ENCODE data around the gene ZSCAN12. TPM values are rescaled to one million over a fixed set of nuclear protein-coding genes. Genes with fewer than 3 reads are reported as not detected.
A peak's percentile ranks its signal among the peaks of the same experiment; 100 is the strongest.
"Not testable (repeated sequence)": the region's sequence is repeated elsewhere in the genome, so short reads cannot be mapped to it uniquely, and the experiment has no call there.

The ZSCAN12 gene
- total RNA-seq, 1 experiment from 2014 or later: 4.7 TPM

- Mint-ChIP-seq H3K4me1 (ENCODE audit: low read depth, unreplicated experiment) (no peaks in the 10 kb centered on the region), H3K36me3 (ENCODE audit: insufficient read depth, unreplicated experiment) (peaks cover 6% of the 10 kb centered on the region), H3K27me3 (ENCODE audit: unreplicated experiment) (no peaks in the 10 kb centered on the region), H3K4me3 (ENCODE audit: low read depth, unreplicated experiment) (no peak overlapping the region), H3K27ac (ENCODE audit: unreplicated experiment) (no peak overlapping the region), H3K9me3 (ENCODE audit: low read depth, unreplicated experiment) (peaks cover 12% of the 10 kb centered on the region)
- intact Hi-C loops (cut with micrococcal nuclease; ENCODE audit: unreplicated experiment): no loop called here
- CTCF ChIA-PET: no interaction called here
- DNase-seq: no peak
- TF ChIP-seq CTCF (IDR thresholded peaks at IDR 0.05; ENCODE audit: unreplicated experiment): no peak
- no TSS peak for BruUV-seq (replicated peaks)
Measured at GRCh38 chr6:28368522-28368921, 31.0 kb downstream of the ZSCAN12 start.

GRCh38 chr6:28365590-28365989 lies 34.0 kb downstream of the ZSCAN12 start:
- H3K27me3 Mint-ChIP-seq (ENCODE audit: unreplicated experiment); intact Hi-C loops (cut with micrococcal nuclease; ENCODE audit: unreplicated experiment); H3K36me3 Mint-ChIP-seq (ENCODE audit: insufficient read depth, unreplicated experiment); CTCF ChIA-PET; H3K27ac Mint-ChIP-seq (ENCODE audit: unreplicated experiment); H3K4me1 Mint-ChIP-seq (ENCODE audit: low read depth, unreplicated experiment); H3K4me3 Mint-ChIP-seq (ENCODE audit: low read depth, unreplicated experiment); BruUV-seq (replicated peaks); DNase-seq: not testable (repeated sequence)
- peaks cover 12% of the 10 kb centered on the region for H3K9me3 Mint-ChIP-seq (ENCODE audit: low read depth, unreplicated experiment)

GRCh38 chr6:28360961-28361360 lies 38.6 kb downstream of the ZSCAN12 start:
- no TSS peak for BruUV-seq (replicated peaks)
- no peak for DNase-seq
- Mint-ChIP-seq H3K9me3 (ENCODE audit: low read depth, unreplicated experiment) (peaks cover 10% of the 10 kb centered on the region), H3K4me3 (ENCODE audit: low read depth, unreplicated experiment) (no peak overlapping the region), H3K36me3 (ENCODE audit: insufficient read depth, unreplicated experiment) (peaks cover 20% of the 10 kb centered on the region), H3K4me1 (ENCODE audit: low read depth, unreplicated experiment) (no peaks in the 10 kb centered on the region), H3K27ac (ENCODE audit: unreplicated experiment) (no peak overlapping the region), H3K27me3 (ENCODE audit: unreplicated experiment) (no peaks in the 10 kb centered on the region)
- CTCF ChIA-PET: no interaction called here
- TF ChIP-seq CTCF (IDR thresholded peaks at IDR 0.05; ENCODE audit: unreplicated experiment): no peak
- intact Hi-C loops (cut with micrococcal nuclease; ENCODE audit: unreplicated experiment): no loop called here

GRCh38 chr6:28359562-28359961 lies 40.0 kb downstream of the ZSCAN12 start:
- H3K27me3 Mint-ChIP-seq (ENCODE audit: unreplicated experiment); DNase-seq; H3K4me1 Mint-ChIP-seq (ENCODE audit: low read depth, unreplicated experiment); H3K9me3 Mint-ChIP-seq (ENCODE audit: low read depth, unreplicated experiment); BruUV-seq (replicated peaks); H3K27ac Mint-ChIP-seq (ENCODE audit: unreplicated experiment); CTCF ChIA-PET; H3K4me3 Mint-ChIP-seq (ENCODE audit: low read depth, unreplicated experiment): not testable (repeated sequence)
- peaks cover 19% of the 10 kb centered on the region for H3K36me3 Mint-ChIP-seq (ENCODE audit: insufficient read depth, unreplicated experiment)
- intact Hi-C loops (cut with micrococcal nuclease; ENCODE audit: unreplicated experiment): loop anchor here (5.0 to 10.0 kb wide), 2 partner anchors 147 to 525 kb away; a partner anchor contains a TSS

GRCh38 chr6:28357036-28357435 lies 42.5 kb downstream of the ZSCAN12 start:
- Mint-ChIP-seq H3K27me3 (ENCODE audit: unreplicated experiment) (no peaks in the 10 kb centered on the region), H3K4me1 (ENCODE audit: low read depth, unreplicated experiment) (peaks cover 6% of the 10 kb centered on the region), H3K27ac (ENCODE audit: unreplicated experiment) (no peak overlapping the region), H3K9me3 (ENCODE audit: low read depth, unreplicated experiment) (no peaks in the 10 kb centered on the region), H3K36me3 (ENCODE audit: insufficient read depth, unreplicated experiment) (peaks cover 19% of the 10 kb centered on the region), H3K4me3 (ENCODE audit: low read depth, unreplicated experiment) (peak overlapping the region; percentile 86)
- BruUV-seq (replicated peaks): no TSS peak
- TF ChIP-seq CTCF (IDR thresholded peaks at IDR 0.05; ENCODE audit: unreplicated experiment): no peak
- CTCF ChIA-PET: interaction anchor here (0.9 to 1.4 kb wide), 3 partner anchors 13 to 322 kb away, joined by 3 to 6 read pairs (median 4); partner anchors contain the start of gene ZSCAN16
- DNase-seq: no peak
- intact Hi-C loops (cut with micrococcal nuclease; ENCODE audit: unreplicated experiment): loop anchor here (2.0 to 10.0 kb wide), 5 partner anchors 26 to 522 kb away; partner anchors contain the start of gene ZSCAN26

All from Calu3 (cell line).